GM13977 (cell line): Measurements from ENCODE around the gene AP3M1.

Experiments
- DNase-seq: peaks from one replicate; pipeline ENCODE4 v3.0.0; 2012; ENCODE audit warnings: low spot score
- in situ Hi-C: fragments of 300-500 bp; cut with MboI; formaldehyde crosslinking; loops from one replicate; pipeline ENCODE4 v1.12.0; 2022; ENCODE audit warnings: low sequenced_read_pairs, low pct_unique_long_range_greater_than_20kb, mixed read lengths, inconsistent platforms; ENCODE audit not compliant: unreplicated experiment
- TF ChIP-seq, protein P1 (sequence below): IDR thresholded peaks from 2 replicates; pipeline ENCODE4 v1.5.1; 2012; ENCODE audit warnings: mild to moderate bottlenecking, control low read depth; ENCODE audit not compliant: insufficient read depth; ENCODE audit errors: extremely low read depth, missing control alignments

Gene AP3M1

DNA sequence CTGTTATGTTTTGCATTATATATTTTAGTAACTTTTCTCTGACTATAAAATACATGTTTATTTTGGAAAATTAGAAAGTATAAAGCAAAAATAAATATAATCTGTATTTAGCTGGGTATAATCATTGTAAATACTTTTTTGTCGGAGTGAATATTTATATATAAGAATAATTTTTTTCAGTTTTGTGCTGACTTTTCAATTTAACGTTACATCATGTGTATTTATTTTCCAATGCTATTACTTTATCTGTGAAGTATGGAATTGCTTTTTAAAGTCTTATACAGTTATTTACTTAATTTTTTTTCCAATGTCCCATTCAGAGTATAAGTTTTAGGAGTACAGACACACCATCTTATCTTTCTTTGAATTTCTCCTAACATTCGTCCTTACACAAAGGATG is 15.2 kb downstream of the AP3M1 start:
- TF ChIP-seq, protein P1, sequence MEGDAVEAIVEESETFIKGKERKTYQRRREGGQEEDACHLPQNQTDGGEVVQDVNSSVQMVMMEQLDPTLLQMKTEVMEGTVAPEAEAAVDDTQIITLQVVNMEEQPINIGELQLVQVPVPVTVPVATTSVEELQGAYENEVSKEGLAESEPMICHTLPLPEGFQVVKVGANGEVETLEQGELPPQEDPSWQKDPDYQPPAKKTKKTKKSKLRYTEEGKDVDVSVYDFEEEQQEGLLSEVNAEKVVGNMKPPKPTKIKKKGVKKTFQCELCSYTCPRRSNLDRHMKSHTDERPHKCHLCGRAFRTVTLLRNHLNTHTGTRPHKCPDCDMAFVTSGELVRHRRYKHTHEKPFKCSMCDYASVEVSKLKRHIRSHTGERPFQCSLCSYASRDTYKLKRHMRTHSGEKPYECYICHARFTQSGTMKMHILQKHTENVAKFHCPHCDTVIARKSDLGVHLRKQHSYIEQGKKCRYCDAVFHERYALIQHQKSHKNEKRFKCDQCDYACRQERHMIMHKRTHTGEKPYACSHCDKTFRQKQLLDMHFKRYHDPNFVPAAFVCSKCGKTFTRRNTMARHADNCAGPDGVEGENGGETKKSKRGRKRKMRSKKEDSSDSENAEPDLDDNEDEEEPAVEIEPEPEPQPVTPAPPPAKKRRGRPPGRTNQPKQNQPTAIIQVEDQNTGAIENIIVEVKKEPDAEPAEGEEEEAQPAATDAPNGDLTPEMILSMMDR, result no peak
- no peak for DNase-seq

DNA sequence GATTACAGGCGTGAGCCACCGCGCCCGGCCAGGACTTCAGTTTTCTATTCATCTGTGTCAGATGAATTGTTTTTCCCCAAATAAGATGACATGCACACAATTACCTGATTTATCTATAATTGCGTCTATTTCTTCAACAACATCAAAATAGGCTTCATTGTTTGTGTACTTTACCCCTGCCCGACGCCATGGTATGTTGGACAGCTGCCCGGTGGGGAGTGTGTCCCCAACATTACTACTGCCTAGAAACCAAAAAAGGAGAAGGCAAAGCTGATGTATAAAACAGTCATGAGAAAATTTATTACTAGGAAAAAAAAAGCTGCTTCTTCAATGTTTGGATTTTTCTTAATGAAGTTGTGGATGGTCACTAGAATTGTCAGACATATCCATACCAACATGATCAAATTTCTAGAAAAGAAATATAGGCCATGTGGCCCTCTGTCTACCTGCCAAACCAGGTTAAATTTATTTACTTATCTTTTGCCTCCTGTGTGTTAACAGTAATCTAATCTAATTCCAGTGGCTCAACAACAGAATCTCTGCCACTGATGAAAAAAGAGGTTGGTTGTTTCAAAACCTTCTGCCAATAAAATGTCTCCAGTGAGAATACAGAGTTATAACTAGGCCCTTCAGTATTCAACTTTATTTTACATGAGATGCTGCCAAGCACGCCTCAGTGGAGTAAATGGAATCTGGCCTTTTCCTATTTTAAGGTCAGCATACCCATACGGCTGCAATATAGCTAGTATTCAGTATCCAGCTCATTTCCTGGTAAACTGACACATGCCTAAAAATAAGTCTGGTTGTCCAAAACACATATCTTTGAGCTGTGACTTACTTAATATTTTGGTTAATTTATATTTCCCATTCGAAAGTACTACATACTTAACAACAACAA is 16.5 kb downstream of the AP3M1 start:
- DNase-seq, result no peak
- TF ChIP-seq, protein P1, result no peak
- in situ Hi-C loops, result no loop called here

More for the DNA sequence above, 15.2 kb downstream of the AP3M1 start:
- in situ Hi-C loops, result no loop called here

DNA sequence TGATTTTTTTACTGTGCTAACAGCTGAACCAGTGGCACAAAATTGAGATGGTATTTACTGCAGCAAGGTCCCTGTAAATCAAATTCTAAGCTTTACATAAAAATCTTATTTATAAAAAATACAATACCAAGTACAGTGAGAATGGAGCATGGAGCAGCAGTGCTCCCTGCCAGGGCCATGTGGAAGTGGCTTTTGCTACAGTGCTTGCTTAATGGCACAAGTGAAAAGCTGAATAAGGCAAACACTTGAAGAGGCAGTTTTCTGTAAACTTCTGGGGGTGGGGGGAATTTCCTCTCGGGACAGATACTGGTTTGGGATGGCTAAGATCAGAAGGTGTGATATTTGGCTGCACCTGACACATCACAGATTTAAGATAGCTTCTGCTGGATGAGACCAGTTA is 27.5 kb downstream of the AP3M1 start:
- in situ Hi-C loops, result no loop called here
- DNase-seq, result no peak

DNA sequence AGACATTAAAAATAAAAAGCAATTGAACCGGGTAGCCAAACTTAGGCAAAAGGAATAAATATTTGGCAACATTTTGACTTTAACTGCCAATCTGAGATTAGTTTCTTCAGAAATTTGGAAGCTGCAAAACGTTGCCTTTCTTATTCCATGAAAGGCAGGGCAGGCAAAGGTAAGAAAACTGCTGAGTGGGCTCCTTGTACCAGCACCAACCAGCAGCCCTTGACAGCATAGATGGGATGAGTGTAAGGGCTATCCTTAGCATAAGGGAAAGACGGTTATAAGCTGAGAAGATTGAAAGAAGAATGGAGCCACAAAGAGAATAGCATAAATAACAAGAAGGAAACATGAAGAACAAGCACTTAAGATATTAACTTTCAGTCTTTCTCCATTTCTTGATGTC is 28.6 kb downstream of the AP3M1 start:
- DNase-seq, result no peak
- in situ Hi-C loops, result no loop called here
- TF ChIP-seq, protein P1, result no peak

More for the DNA sequence above, 27.5 kb downstream of the AP3M1 start:
- TF ChIP-seq, protein P1, result no peak

DNA sequence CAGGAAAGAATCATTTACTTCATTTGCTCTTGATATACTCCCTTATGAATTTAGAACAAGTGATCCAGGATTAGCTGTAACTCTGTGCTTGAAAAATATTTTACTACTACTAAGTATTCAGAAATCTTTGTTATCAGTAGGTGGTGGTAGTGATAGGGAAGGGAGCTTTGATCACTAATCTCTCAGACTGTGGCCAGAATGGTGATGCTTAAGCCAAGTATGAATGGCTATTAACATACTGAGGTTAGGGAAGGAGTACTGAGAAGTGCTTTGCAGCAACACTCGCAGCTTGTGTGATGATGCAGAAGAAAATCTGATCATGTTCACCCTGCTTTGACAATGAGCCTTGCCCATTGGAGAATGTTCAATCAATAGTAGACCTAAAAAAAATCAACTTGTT is 29.3 kb downstream of the AP3M1 start:
- TF ChIP-seq, protein P1, result no peak
- in situ Hi-C loops, result no loop called here
- DNase-seq, result no peak

DNA sequence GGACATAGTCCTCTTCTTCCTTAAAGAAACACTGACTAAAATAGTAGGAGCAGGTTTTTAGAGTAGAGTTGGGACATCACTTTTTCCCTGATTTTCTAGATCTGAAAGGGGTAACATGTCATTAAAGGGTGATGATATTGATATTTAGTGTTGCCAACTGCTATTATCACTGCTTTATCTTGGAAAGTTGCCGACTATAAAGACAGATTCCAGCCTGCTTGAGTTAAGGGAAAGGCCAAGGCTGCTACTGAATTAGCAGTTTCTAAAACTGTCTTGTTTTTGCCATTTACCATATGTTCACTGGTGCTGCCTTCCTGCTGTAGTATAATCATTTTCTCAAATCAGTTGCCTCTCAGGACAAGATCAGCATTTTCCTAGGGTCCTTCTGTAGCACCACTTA is 29.7 kb downstream of the AP3M1 start:
- in situ Hi-C loops, result no loop called here
- TF ChIP-seq, protein P1, result no peak
- DNase-seq, result no peak
